K562 (cell line): ENCODE data around the gene SLC25A2. TPM values are rescaled to one million over a fixed set of nuclear protein-coding genes. Genes with fewer than 3 reads are reported as not detected.

Experiments
- BRD4 ChIP-seq: fragments of 200-600 bp; sonication (generic); IDR thresholded peaks from 2 replicates; pipeline ENCODE4 v1.6.1; 2017; ENCODE audit warnings: inconsistent platforms
- ELF1 ChIP-seq: fragments of 200-800 bp; sonication (Bioruptor generic); IDR thresholded peaks from 2 replicates; pipeline ENCODE4 v1.6.1; 2016; ENCODE audit warnings: missing genetic modification characterization, missing compliant biosample characterization
- GTF2F1 ChIP-seq: IDR thresholded peaks from 2 replicates; pipeline ENCODE4 v1.6.1; 2011; ENCODE audit warnings: low read depth, low read length, improper control_type of control experiment
- HDGF ChIP-seq: fragments of 450-650 bp; IDR thresholded peaks from 2 replicates; pipeline ENCODE4 v1.6.1; 2016
- JUN ChIP-seq, 2 experiments: sonication (generic) in 1 of 2; formaldehyde crosslinking in 1 of 2; IDR thresholded peaks; 2 replicates each; pipeline versions ENCODE4 v1.6.1 to v1.8.0; 2012 to 2022; ENCODE audit warnings: borderline replicate concordance in 2 of 2, mild to moderate bottlenecking in 2 of 2, improper control_type of control experiment in 1 of 2, low read depth in 1 of 2, low read length in 1 of 2, missing genetic modification reagents in 1 of 2
- NONO ChIP-seq, 2 experiments: fragments of 200-400 bp in 1 of 2; fragments of 450-650 bp in 1 of 2; formaldehyde crosslinking in 1 of 2; IDR thresholded peaks; 2 replicates each; pipeline ENCODE4 v1.6.1; 2017; ENCODE audit warnings: low read depth in 2 of 2, mild to moderate bottlenecking in 2 of 2, moderate library complexity in 2 of 2, low read length in 1 of 2
- SAFB ChIP-seq: fragments of 200-400 bp; formaldehyde crosslinking; IDR thresholded peaks from 2 replicates; pipeline ENCODE4 v1.6.1; 2017; ENCODE audit warnings: low read depth, low read length, borderline replicate concordance
- SMARCA5 ChIP-seq: fragments of 450-650 bp; IDR thresholded peaks from 2 replicates; pipeline ENCODE4 v1.6.1; 2016
- TAF15 ChIP-seq: fragments of 200-400 bp; formaldehyde crosslinking; IDR thresholded peaks from 2 replicates; pipeline ENCODE4 v1.6.1; 2017; ENCODE audit warnings: mild to moderate bottlenecking, low read depth, low read length, moderate library complexity
- TCF7L2 ChIP-seq: fragments of 150-350 bp; IDR thresholded peaks from 2 replicates; pipeline ENCODE4 v1.6.1; 2016; ENCODE audit warnings: low read depth, mild to moderate bottlenecking, low read length, moderate library complexity
- ZC3H4 ChIP-seq: sonication (generic); formaldehyde crosslinking; IDR thresholded peaks from 2 replicates; pipeline ENCODE4 v1.9.0; 2021; ENCODE audit warnings: missing genetic modification reagents, borderline replicate concordance
- ZEB2 ChIP-seq: fragments of 450-650 bp; IDR thresholded peaks from 2 replicates; pipeline ENCODE4 v1.6.1; 2016
- ZNF407 ChIP-seq: fragments of 450-650 bp; IDR thresholded peaks from 2 replicates; pipeline ENCODE4 v1.6.1; 2016; ENCODE audit warnings: low read depth
- ZNF431 ChIP-seq: sonication (generic); formaldehyde crosslinking; IDR thresholded peaks from 2 replicates; pipeline ENCODE4 v1.8.0; 2022; ENCODE audit warnings: mild to moderate bottlenecking, missing genetic modification reagents
- ZNF717 ChIP-seq: fragments of 250-450 bp; sonication (Bioruptor Pico); IDR thresholded peaks from 2 replicates; pipeline ENCODE4 v1.5.0; 2021
- polyA plus RNA-seq, 8 experiments: library from polyadenylated mRNA; depleted of rRNA in 4 of 8; stranded (reverse) in 5 of 8; unstranded in 3 of 8; fragments of >200 nt; fragmentation: Nextera tagmentation in 2 of 8; fragmentation: Illumina TruSeq in 1 of 8; extraction: Ambion mirVana in 2 of 8; extraction: Trizol in 1 of 8; gene quantifications; 2 replicates each; pipeline versions ENCODE4 v1.2.1 to v1.2.3, GENCODE V29; 2011 to 2014; ENCODE audit warnings: inconsistent platforms in 1 of 8, missing spikeins in 1 of 8
- total RNA-seq, 7 experiments: library from RNA; depleted of rRNA in 6 of 7; stranded (reverse); fragments of >200 nt in 6 of 7; fragmentation: Illumina TruSeq in 2 of 7; extraction: Trizol in 2 of 7; gene quantifications; 2 replicates each; pipeline versions ENCODE4 v1.2.1 to v1.2.3, GENCODE V29; 2011 to 2021; ENCODE audit warnings: low replicate concordance in 1 of 7

Gene SLC25A2
- total and polyA plus RNA-seq, 9 of the 15 experiments (the other 6 are each of a cell fraction or from before 2014, with no cell fraction given): 0.09 to 0.11 (median 0.11) TPM; not detected in 6

GRCh38 chr5:141320225-141321169 lies 16.6 kb upstream of the SLC25A2 start, which contains the start of gene TAF7 (continued):
- TF ChIP-seq TCF7L2 (no peak), ZEB2 (no peak), ZNF431 (CRISPR knock-in tag) (no peak), ZNF407 (no peak), ZC3H4 (CRISPR knock-in tag) (no peak), BRD4 (peak; percentile 95), HDGF (no peak), ELF1 (tag) (peak; percentile 91), JUN (IDR thresholded peaks at IDR 0.05; ENCODE audit: borderline replicate concordance, low read depth, low read length) (no peak), JUN (CRISPR knock-in tag; IDR thresholded peaks at IDR 0.05; ENCODE audit: borderline replicate concordance) (0 out of 2 replicates have a peak, but pooled peaks have one; percentile 26), SAFB (no peak), GTF2F1 (peak; percentile 93), TAF15 (no peak), SMARCA5 (peak; percentile 17; the same call in 1 of the 2 replicates), ZNF717 (CRISPR knock-in tag) (0 out of 2 replicates have a peak, but pooled peaks have one; percentile 48), NONO (IDR thresholded peaks at IDR 0.05; ENCODE audit: low read depth in 2 of 2, low read length in 1 of 2) (no peak)
